ENCODE results near the gene GALNT12.
A peak's percentile ranks its signal among the peaks of the same experiment; 100 is the strongest.

Gene GALNT12

GRCh38 chr9:98790842-98791607 is 16.4 kb upstream of the GALNT12 start:
- H3K4me3 ChIP-seq (ENCODE audit: low read length), result no peak overlapping the region
- DNase-seq (ENCODE audit: low read depth), result peak; percentile 98
- TF ChIP-seq CTCF (conservative IDR thresholded peaks at IDR 0.05; ENCODE audit: low read length), result peak; percentile 93

DNA sequence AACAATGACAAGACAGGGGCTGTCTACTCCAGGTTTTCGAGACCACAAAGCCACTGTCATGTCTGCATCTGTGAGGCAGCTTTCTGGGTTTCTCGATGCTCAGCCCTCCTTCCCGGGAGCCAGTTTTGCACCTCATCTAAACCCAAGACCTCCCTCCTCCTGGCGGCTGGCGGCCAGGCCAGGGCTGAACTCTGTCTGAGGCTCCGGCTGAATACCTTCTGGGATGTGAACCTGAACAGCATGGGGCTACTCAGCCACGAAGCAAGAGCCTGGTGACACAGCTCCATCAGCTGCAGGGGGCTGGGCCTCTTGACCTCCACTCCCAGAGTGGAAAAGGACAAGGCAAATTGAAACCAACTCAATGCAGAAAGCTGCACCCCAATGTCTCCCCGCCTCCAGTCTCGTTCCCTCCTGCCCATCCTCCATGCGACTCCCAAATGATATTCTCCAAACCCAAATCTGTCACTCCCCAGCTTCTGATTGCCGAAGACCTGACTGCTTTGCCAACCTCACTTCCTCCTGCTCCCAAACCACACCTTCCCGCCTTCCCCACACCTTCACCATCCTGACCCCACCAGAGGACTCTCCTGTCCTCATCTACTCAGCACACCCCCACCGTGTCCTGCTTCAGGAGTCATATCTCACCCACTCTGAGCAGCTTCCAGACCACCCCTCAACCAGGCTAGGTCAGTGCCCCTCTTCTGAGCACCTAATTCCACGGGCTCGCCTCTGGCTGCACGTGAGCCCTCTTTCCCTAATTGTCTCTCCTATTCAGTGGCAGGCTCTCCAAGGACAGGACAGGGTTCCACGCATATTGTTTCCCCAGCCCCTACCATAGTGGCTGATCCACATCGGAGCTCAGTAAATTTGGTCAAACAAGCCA is 15.6 kb upstream of the GALNT12 start:
- H3K4me3 ChIP-seq (ENCODE audit: low read length), result no peak overlapping the region
- no peak for DNase-seq (ENCODE audit: low read depth)
- no peak for TF ChIP-seq CTCF (conservative IDR thresholded peaks at IDR 0.05; ENCODE audit: low read length)

GRCh38 chr9:98793031-98793430 is 14.4 kb upstream of the GALNT12 start:
- no peak for DNase-seq (ENCODE audit: low read depth)
- no peak for TF ChIP-seq CTCF (conservative IDR thresholded peaks at IDR 0.05; ENCODE audit: low read length)
- H3K4me3 ChIP-seq (ENCODE audit: low read length), result no peak overlapping the region

DNA sequence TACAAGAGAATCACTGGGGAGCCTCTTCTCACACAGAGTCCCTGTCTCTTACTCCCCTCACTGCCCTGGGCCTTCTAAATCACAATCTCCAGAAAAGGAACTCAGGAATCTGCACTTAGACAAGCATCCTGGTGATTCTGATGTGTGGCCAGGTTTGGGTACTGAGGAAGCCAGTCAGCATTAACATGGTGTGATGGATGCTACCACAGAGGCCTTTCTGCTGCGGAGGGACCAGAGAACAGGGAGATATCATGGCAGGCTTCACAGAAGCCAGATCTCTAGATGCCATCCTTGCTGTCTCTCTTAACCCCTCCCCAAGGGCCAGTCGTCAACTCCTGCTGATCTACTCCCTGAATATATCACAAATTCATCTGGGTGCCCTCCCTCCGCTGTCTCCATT is 12.7 kb upstream of the GALNT12 start:
- no peak for TF ChIP-seq CTCF (conservative IDR thresholded peaks at IDR 0.05; ENCODE audit: low read length)
- no peak for DNase-seq (ENCODE audit: low read depth)
- H3K4me3 ChIP-seq (ENCODE audit: low read length), result no peak overlapping the region; the same call in 1 of the 2 replicates

- peak overlapping the region; percentile 61 for H3K4me3 ChIP-seq (ENCODE audit: low read length)
- no peak for TF ChIP-seq CTCF (conservative IDR thresholded peaks at IDR 0.05; ENCODE audit: low read length)
- no peak for DNase-seq (ENCODE audit: low read depth)
Measured at GRCh38 chr9:98795295-98795955, 12.0 kb upstream of the GALNT12 start.

- H3K4me3 ChIP-seq (ENCODE audit: low read length), result peak overlapping the region; percentile 61
- TF ChIP-seq CTCF (conservative IDR thresholded peaks at IDR 0.05; ENCODE audit: low read length), result no peak
- DNase-seq (ENCODE audit: low read depth), result peak; percentile 6
Measured at GRCh38 chr9:98795970-98796363, 11.5 kb upstream of the GALNT12 start.

All from AG10803 (cell line).